Stimulated activated CD4-positive, alpha-beta T cell treated with anti-CD3 and anti-CD28 coated beads, Interleukin-2, amount 100 ng/mL, for 24 hours (primary cell): ENCODE results near the gene SAA4.
"Not testable (repeated sequence)": the region's sequence is repeated elsewhere in the genome, so short reads cannot be mapped to it uniquely, and the experiment has no call there.

Source experiments
- DNase-seq, 2 donors: peaks; one replicate each; pipeline ENCODE4 v3.0.0-alpha.2; 2020

The SAA4 gene, protein sequence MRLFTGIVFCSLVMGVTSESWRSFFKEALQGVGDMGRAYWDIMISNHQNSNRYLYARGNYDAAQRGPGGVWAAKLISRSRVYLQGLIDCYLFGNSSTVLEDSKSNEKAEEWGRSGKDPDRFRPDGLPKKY

DNA sequence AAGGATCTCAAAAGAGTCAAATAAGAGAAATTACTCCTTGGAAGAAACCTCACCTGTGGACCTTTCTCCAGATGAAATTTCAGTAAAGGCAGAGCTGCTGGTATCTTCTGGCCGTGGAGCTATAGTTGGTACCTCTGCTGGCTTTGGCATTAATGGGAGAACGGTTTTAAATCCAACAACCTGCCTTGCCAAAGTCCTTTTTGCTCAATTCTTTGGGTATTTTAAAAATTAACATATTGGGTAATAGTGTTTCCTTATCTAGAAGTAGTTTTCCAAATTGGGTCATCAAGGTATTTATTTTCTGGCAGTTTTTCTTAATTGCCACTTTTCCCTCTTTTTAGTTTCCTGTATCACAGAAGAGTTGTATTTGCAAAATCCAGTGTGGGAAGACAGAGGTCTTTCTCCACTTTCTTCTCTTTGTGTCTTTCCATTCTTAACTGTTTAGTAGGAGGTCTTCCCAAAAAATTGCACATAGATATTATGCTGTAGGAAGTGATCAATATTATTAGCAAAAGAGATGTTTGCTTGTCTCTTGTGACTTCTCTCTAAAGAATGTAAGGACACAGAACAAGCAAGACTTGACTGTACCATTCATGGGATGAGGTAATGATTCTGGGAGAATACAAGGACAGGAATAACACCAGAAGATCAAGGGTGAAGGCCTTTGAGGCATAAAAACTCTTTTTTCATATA lies at the start of gene SAA4:
Gene SAA4 (minus strand): TSS at position 139 of the 693 bp plus-strand sequence. CDS start 876 bp downstream, outside the sequence.
- no peak for DNase-seq

DNA sequence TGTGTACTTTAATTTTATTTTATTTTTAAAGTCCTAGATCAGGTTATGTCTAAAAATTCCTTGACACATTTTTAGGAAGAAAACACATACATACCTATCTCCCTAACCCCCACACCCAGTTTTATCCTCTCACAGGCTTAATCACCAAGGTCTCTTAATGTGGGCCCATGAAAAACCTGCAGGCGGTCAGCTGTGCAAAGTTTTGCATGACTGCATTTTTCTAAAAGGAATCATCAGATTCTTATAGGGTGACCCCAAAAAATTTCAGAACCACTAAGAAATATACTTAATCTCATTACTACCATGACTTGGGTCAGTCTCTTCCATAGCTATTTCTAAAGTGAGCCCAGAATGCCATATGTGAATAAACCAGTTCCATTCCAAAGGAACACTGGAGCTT lies 49.2 kb upstream of the SAA4 start:
- DNase-seq, result no peak

GRCh38 chr11:18282626-18283025 lies 46.0 kb upstream of the SAA4 start:
- no peak for DNase-seq

DNA sequence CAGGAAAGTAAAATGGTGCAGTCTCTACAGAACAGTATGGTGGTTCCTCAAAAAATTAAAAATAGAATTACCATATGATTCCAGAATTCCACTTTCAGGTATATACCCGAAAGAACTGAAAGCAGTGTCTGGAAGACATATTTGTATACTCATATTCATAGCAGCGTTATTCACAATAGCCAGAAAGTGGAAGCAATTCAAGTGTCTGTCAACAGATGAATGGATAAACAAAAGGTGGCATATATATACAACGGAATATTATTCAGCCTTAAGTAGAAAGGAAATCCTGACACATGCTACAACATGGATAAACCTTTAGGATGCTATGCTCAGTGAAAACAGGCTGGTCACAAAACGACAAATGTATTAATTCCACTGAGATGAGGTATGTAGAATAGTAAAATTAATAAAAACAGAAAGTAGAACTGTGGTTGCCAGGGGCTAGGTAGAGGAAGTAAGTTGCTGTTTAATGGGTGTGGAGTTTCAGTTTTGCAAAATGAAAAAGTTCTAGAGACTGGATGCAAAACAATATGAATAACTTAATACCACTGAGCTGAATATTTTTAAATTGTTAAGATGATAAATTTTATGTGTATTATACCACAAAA lies 43.9 kb upstream of the SAA4 start:
- DNase-seq, result no peak

GRCh38 chr11:18277565-18278271 lies 41.1 kb upstream of the SAA4 start:
- no peak for DNase-seq

GRCh38 chr11:18271206-18271605 lies 34.6 kb upstream of the SAA4 start:
- DNase-seq, result no peak

GRCh38 chr11:18270102-18270501 lies 33.5 kb upstream of the SAA4 start:
- no peak for DNase-seq

DNA sequence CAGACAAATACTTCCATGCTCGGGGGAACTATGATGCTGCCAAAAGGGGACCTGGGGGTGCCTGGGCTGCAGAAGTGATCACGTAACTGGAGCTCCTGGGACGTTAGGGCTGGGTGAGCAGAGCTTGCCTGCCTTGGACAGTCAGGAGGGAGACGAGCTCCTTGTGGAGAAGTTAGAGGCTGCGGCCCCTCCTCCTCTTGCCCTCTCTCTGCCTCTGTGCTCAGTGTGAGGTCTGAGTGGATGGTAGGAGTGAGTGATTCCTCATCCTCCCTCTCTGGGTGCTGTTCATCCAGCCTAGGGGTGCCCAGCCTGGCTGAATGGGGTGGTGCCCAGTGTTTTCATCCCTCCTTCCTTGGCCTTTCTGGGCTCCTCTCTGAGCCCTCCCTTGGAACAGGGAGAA lies 32.6 kb upstream of the SAA4 start:
- not testable (repeated sequence) for DNase-seq

GRCh38 chr11:18267335-18268133 lies 30.9 kb upstream of the SAA4 start:
- DNase-seq, result not testable (repeated sequence)

- no peak for DNase-seq
These were observed 29.3 kb upstream of the SAA4 start, which contains the start of gene SAA1 for GRCh38 chr11:18265949-18266348. SAA1 (plus strand) TSS chr11:18266264; CDS start chr11:18266888, 624 bp downstream.

DNA sequence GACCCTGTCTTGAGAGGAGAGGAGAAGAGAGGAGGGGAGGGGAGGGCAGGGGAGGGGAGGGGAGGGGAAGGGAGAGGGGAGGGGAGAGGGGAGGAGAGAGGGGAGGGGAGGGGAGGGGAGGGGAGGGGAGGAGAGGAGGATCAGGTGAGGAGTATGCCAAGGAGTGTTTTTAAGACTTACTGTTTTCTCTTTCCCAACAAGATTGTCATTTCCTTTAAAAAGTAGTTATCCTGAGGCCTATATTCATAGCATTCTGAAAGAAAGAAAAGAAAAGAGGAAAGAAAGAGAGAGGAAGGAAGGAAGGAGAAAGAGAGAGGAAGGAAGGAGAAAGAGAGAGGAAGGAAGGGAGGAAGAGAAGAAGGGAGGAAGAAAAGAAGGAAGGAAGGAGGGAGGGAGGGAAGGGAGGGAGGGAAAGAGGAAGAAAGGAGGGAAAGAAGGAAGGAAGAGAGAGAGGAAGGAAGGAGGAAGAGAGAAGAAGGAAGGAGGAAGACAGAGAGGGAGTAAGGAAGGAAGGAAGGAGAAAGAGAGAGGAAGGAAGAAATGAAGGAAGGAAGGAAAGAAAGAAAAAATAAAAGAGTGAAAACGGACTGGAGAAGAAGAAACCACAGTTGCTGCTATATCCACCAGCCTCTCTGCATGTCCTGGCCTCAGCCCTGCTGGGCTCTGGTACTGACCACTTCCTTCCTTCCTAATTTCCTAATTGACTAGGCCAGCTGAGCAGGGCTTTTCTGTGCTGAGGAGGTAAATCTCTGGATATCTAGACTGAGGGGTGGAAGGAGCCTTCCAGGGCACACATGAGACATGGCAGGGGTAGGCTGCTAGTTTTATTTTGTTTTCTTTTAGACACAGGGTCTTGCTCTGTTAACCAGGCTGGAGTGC lies 28.3 kb upstream of the SAA4 start:
- DNase-seq, result no peak

DNA sequence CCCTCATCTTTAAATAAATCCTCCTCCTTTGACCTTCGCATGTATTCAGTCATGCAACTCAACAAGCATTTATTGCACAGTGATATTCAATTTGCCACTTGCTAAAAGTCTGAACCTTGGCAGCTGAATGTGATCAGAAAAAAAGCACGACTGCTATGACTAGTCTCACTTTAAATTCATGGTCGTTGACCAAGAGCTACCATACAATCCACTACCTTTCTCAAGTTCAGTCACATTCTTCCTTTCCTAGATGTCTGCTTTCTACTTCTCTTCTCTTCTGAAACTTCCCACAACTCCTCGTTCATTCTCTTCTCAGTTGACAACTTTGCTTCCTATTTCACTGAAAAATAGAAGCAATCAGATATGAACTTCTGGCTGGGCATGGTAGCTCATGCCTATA lies 27.4 kb upstream of the SAA4 start:
- no peak for DNase-seq

DNA sequence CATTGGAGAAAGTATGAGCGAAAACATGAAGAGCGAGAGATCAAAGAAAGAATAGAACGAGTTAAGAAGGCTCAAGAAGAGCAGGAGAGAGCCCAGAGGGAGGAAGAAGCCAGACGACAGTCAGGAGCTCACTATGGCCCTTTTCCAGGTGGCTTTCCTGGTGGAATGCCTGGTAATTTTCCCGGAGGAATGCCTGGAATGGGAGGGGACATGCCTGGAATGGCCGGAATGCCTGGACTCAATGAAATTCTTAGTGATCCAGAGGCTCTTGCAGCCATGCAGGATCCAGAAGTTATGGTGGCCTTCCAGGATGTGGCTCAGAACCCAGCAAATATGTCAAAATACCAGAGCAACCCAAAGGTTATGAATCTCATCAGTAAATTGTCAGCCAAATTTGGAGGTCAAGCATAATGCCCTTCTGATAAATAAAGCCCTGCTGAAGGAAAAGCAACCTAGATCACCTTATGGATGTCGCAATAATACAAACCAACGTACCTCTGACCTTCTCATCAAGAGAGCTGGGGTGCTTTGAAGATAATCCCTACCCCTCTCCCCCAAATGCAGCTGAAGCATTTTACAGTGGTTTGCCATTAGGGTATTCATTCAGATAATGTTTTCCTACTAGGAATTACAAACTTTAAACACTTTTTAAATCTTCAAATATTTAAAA lies 26.2 kb upstream of the SAA4 start:
- DNase-seq, result not testable (repeated sequence)

- no peak for DNase-seq
These were observed 25.1 kb upstream of the SAA4 start for GRCh38 chr11:18261721-18262120.

- DNase-seq, result no peak
These were observed 22.7 kb upstream of the SAA4 start for GRCh38 chr11:18259259-18259658.

- no peak for DNase-seq
These were observed 18.3 kb upstream of the SAA4 start for GRCh38 chr11:18254781-18255361.

DNA sequence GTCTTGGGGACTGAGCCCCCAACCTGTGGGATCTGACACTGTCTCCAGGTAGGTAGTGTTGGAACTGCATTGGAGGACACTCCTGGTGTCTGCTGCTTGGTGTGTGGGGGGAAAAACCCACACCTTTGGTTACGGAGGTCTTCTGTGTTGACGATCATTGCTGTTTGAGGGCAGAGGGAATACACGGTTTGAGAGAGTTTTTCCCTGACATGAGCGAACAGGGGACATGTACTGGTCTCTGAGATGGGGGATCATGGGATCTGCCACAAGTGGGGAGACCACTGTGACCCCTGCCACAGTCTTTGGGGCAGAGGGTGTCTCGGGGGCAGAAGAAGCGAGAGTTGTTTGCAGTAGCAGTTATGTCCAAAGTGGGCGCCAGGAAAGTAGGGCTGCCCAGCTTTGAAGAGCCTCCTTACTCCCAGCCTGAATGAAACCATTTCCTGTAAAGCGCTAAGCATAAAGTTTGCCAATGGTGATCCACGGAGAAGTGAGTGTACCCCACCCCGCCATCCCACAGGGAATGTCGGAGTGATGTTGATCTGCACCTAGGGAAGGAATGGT lies 17.3 kb upstream of the SAA4 start:
- no peak for DNase-seq

DNA sequence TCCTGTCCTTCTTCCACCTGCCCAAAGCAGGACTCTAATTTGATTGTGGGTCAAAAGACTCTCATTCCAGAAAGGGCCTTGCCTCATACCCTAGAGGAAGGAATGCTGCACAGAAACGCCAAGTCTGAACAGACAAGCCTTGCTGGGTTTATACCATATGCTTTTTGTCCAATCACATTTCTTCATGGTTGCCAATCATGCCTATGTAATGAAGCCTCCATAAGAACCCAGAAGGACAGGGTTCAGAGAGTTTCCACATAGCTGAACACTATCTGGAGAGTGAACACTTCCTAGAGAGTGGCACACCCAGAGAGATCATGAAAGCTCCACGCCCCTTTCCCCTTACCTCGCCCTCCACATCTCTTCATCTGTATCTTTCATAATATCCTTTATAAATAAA lies 16.6 kb upstream of the SAA4 start:
- no peak for DNase-seq

- DNase-seq, result no peak
These were observed 12.0 kb upstream of the SAA4 start, which contains the start of gene SAA2 for GRCh38 chr11:18248561-18248960. SAA2 (minus strand) TSS chr11:18248668; CDS start chr11:18248011, 657 bp downstream.

DNA sequence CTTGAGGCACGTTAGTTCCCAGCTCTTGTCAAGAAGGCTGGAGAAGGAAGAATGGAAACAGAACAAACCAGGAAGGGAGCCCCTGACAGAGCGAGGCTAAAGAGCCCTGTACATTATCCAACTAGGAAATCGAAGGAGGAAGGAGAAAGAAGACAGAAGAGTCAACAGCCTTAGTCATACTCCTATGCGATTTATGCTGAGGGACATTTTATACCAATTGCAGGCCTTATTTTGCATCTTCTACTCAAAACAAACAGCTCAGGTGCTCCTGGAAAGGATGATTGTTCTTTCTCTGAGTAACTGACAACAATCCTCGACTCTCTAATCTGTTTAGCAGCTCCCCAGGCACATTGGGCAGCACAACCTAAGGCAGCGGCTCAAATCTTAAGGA lies 10.6 kb upstream of the SAA4 start:
- DNase-seq, result not testable (repeated sequence)
